Keratinocyte (primary cell): ENCODE results near the gene CFC1B. TPM values are rescaled to one million over a fixed set of nuclear protein-coding genes. Genes with fewer than 3 reads are reported as not detected.
"Not testable (repeated sequence)": the region's sequence is repeated elsewhere in the genome, so short reads cannot be mapped to it uniquely, and the experiment has no call there.

Source experiments
- DNase-seq: peaks from one replicate; pipeline ENCODE4 v3.0.0-alpha.2; 2011; ENCODE audit warnings: low read depth, missing footprints, low spot score
- FAIRE-seq: peaks from 2 replicates; lab custom pipeline; 2011; peaks lifted over from hg19 to GRCh38; lab: Jason Lieb, UNC
- H2AFZ ChIP-seq: 2 replicates; pipeline ENCODE4 v1.6.0; 2012; ENCODE audit warnings: low read length, control low read depth, inconsistent platforms; ENCODE audit not compliant: control insufficient read depth
- H3K27ac ChIP-seq: 2 replicates; pipeline ENCODE4 v1.5.1; 2011; ENCODE audit warnings: low read length; ENCODE audit not compliant: control insufficient read depth, insufficient read depth
- H3K27me3 ChIP-seq: 3 replicates; pipeline ENCODE4 v1.6.0; 2011; ENCODE audit warnings: low read length; ENCODE audit not compliant: control insufficient read depth, insufficient read depth; ENCODE audit errors: extremely low read depth
- H3K36me3 ChIP-seq, 2 experiments: 2 replicates in 1 of 2; 3 replicates in 1 of 2; pipeline ENCODE4 v1.5.1; 2011; ENCODE audit warnings: low read length in 2 of 2, mild to moderate bottlenecking in 1 of 2; ENCODE audit not compliant: control insufficient read depth in 2 of 2, insufficient read depth in 2 of 2; ENCODE audit errors: extremely low read depth in 1 of 2
- H3K4me1 ChIP-seq: 3 replicates; pipeline ENCODE4 v1.5.1; 2011; ENCODE audit warnings: low read length; ENCODE audit not compliant: control insufficient read depth, insufficient read depth; ENCODE audit errors: extremely low read depth
- H3K4me2 ChIP-seq: 3 replicates; pipeline ENCODE4 v1.6.0; 2011; ENCODE audit warnings: low read depth, low read length; ENCODE audit not compliant: control insufficient read depth, insufficient read depth; ENCODE audit errors: extremely low read depth
- H3K4me3 ChIP-seq, 3 experiments: fragments of 200-600 bp in 1 of 3; sonication (generic) in 1 of 3; 2 replicates in 2 of 3; 3 replicates in 1 of 3; pipeline ENCODE4 v1.5.1; 2011 to 2016; ENCODE audit warnings: low read length in 3 of 3, mild to moderate bottlenecking in 3 of 3, control low read depth in 2 of 3, inconsistent platforms in 1 of 3, low read depth in 1 of 3, mixed read lengths in 1 of 3, mixed run types in 1 of 3, moderate library complexity in 1 of 3; ENCODE audit not compliant: control insufficient read depth in 2 of 3, insufficient read depth in 2 of 3; ENCODE audit errors: extremely low read depth in 1 of 3
- H3K79me2 ChIP-seq: 2 replicates; pipeline ENCODE4 v1.6.0; 2012; ENCODE audit warnings: low read length; ENCODE audit not compliant: control insufficient read depth, insufficient read depth
- H3K9ac ChIP-seq: 3 replicates; pipeline ENCODE4 v1.6.0; 2011; ENCODE audit warnings: low read length; ENCODE audit not compliant: control insufficient read depth, insufficient read depth; ENCODE audit errors: extremely low read depth
- H3K9me1 ChIP-seq: 3 replicates; pipeline ENCODE4 v1.6.0; 2011; ENCODE audit warnings: low read length; ENCODE audit not compliant: control insufficient read depth, insufficient read depth; ENCODE audit errors: extremely low read depth
- H3K9me3 ChIP-seq: 2 replicates; pipeline ENCODE4 v1.5.1; 2012; ENCODE audit warnings: low read depth, low read length; ENCODE audit not compliant: control insufficient read depth
- H4K20me1 ChIP-seq: 3 replicates; pipeline ENCODE4 v1.6.0; 2011; ENCODE audit warnings: low read length; ENCODE audit not compliant: control insufficient read depth, insufficient read depth; ENCODE audit errors: extremely low read depth
- dilution Hi-C: fragments of 300-500 bp; cut with MboI; formaldehyde crosslinking; loops from one replicate; pipeline ENCODE4 v1.7.0; 2020; ENCODE audit warnings: low sequenced_read_pairs; ENCODE audit not compliant: extremely low pct_ligation_motif_present
- polyA plus RNA-seq, 5 experiments: library from polyadenylated mRNA; depleted of rRNA in 3 of 5; stranded (reverse) in 3 of 5; stranded (forward) in 1 of 5; unstranded in 1 of 5; fragments of >200 nt; gene quantifications; 1 replicate in 1 of 5; 2 replicates in 3 of 5; 3 replicates in 1 of 5; pipeline versions ENCODE4 v1.2.1 to v1.2.3, GENCODE V29; 2011 to 2012; ENCODE audit warnings: missing spikeins in 2 of 5, low read depth in 1 of 5, low replicate concordance in 1 of 5

The CFC1B gene
- polyA plus RNA-seq, 1 donor (not counting 4 experiments of a cell fraction or from before 2014, with no cell fraction given), result not detected

GRCh38 chr2:130511747-130512451 lies 9.1 kb upstream of the CFC1B start:
- H3K4me1 ChIP-seq, H3K4me2 ChIP-seq, H3K9me3 ChIP-seq, FAIRE-seq, H2AFZ ChIP-seq, H4K20me1 ChIP-seq, H3K27me3 ChIP-seq, H3K79me2 ChIP-seq, H3K9me1 ChIP-seq, H3K9ac ChIP-seq, DNase-seq, H3K4me3 ChIP-seq, dilution Hi-C loops, H3K36me3 ChIP-seq, H3K27ac ChIP-seq: not testable (repeated sequence)

- H3K4me1 ChIP-seq, FAIRE-seq, H3K9ac ChIP-seq, H3K4me3 ChIP-seq, H3K79me2 ChIP-seq, H3K4me2 ChIP-seq, H3K36me3 ChIP-seq, DNase-seq, H3K27me3 ChIP-seq, dilution Hi-C loops, H2AFZ ChIP-seq, H3K27ac ChIP-seq, H3K9me1 ChIP-seq, H3K9me3 ChIP-seq, H4K20me1 ChIP-seq: not testable (repeated sequence)
Observed at GRCh38 chr2:130518516-130519106, 2.4 kb upstream of the CFC1B start.

- H2AFZ ChIP-seq, H3K4me1 ChIP-seq, H3K36me3 ChIP-seq, H3K27me3 ChIP-seq, H3K9ac ChIP-seq, H3K4me2 ChIP-seq, H3K79me2 ChIP-seq, H3K4me3 ChIP-seq, H3K27ac ChIP-seq, dilution Hi-C loops, H3K9me3 ChIP-seq, FAIRE-seq, H4K20me1 ChIP-seq, DNase-seq, H3K9me1 ChIP-seq: not testable (repeated sequence)
Observed at GRCh38 chr2:130522390-130522789, 1.4 kb downstream of the CFC1B start.

GRCh38 chr2:130527365-130527967 lies 6.4 kb downstream of the CFC1B start:
- H3K36me3 ChIP-seq, FAIRE-seq, H3K27ac ChIP-seq, H3K9ac ChIP-seq, DNase-seq, H2AFZ ChIP-seq, H3K79me2 ChIP-seq, H3K9me3 ChIP-seq, H3K4me1 ChIP-seq, H3K9me1 ChIP-seq, H3K4me3 ChIP-seq, H3K4me2 ChIP-seq, H3K27me3 ChIP-seq, dilution Hi-C loops, H4K20me1 ChIP-seq: not testable (repeated sequence)

GRCh38 chr2:130529545-130529944 lies 8.5 kb downstream of the CFC1B start:
- FAIRE-seq, H3K36me3 ChIP-seq, H4K20me1 ChIP-seq, H3K4me1 ChIP-seq, DNase-seq, H3K4me3 ChIP-seq, dilution Hi-C loops, H3K79me2 ChIP-seq, H2AFZ ChIP-seq, H3K4me2 ChIP-seq, H3K27me3 ChIP-seq, H3K9me1 ChIP-seq, H3K27ac ChIP-seq, H3K9ac ChIP-seq, H3K9me3 ChIP-seq: not testable (repeated sequence)
